Activated CD8-positive, alpha-beta memory T cell treated with anti-CD3 and anti-CD28 coated beads for 48 hours (primary cell): ENCODE results near the gene FAM81A.

ENCODE experiments used
- DNase-seq, 3 experiments: peaks; one replicate each; pipeline ENCODE4 v3.0.0-alpha.2; 2020; ENCODE audit warnings: low read depth in 2 of 3, low spot score in 2 of 3

FAM81A gene

GRCh38 chr15:59571606-59572005 lies 133.6 kb downstream of the FAM81A start:
- DNase-seq, result no peak
